ENCODE measurements around the gene GZMB. TPM values are rescaled to one million over a fixed set of nuclear protein-coding genes. Genes with fewer than 3 reads are reported as not detected.

The GZMB gene
- total RNA-seq (2016; rRNA removed; fragmentation: Illumina TruSeq; extraction: Trizol) = not detected in 2 replicates
- not detected in 2 replicates for total RNA-seq (2016; cell fraction: cytosol; rRNA removed; fragmentation: Illumina TruSeq; extraction: Trizol; ENCODE audit: low read depth)
- not detected in 2 replicates for total RNA-seq (2016; cell fraction: insoluble cytoplasmic fraction; rRNA removed; fragmentation: Illumina TruSeq; extraction: Trizol)
- not detected in 2 replicates for total RNA-seq (2016; cell fraction: membrane; rRNA removed; fragmentation: Illumina TruSeq; extraction: Trizol)
- not detected in 2 replicates for total RNA-seq (2016; cell fraction: nucleus; rRNA removed; fragmentation: Illumina TruSeq; extraction: Trizol)
- polyA plus RNA-seq (2011; rRNA removed) = 0.10 and 0.12 TPM in 2 replicates
- 0.07 and 0.13 TPM in 2 replicates for polyA plus RNA-seq (2011; cell fraction: cytosol; rRNA removed)
- not detected in 2 replicates for polyA plus RNA-seq (2011; cell fraction: nucleus; rRNA removed)
- polyA plus RNA-seq (2012) = not detected in 2 replicates
- not detected in 2 replicates for polyA plus RNA-seq (2016; cell fraction: cytosol; fragmentation: Illumina TruSeq; extraction: Trizol; ENCODE audit: low read depth)
- not detected in 2 replicates for polyA plus RNA-seq (2016; cell fraction: insoluble cytoplasmic fraction; fragmentation: Illumina TruSeq; extraction: Trizol; ENCODE audit: low read depth)
- not detected in 2 replicates for polyA plus RNA-seq (2016; cell fraction: membrane; fragmentation: Illumina TruSeq; extraction: Trizol; ENCODE audit: low read depth)
- polyA plus RNA-seq (2016; cell fraction: nucleus; fragmentation: Illumina TruSeq; extraction: Trizol; ENCODE audit: insufficient read depth, low read depth) = not detected in 2 replicates
- not detected in 2 replicates for polyA minus RNA-seq (2011; rRNA and poly(A)+ RNA removed; ENCODE audit: low replicate concordance)
- polyA minus RNA-seq (2011; cell fraction: cytosol; rRNA and poly(A)+ RNA removed) = not detected in 2 replicates
- polyA minus RNA-seq (2011; cell fraction: nucleus; rRNA and poly(A)+ RNA removed) = not detected in 2 replicates
- not detected for Bru-seq, nascent RNA
- not detected for BruChase-seq, experiment 1, labeled RNA remaining after a 6-hour chase
- BruChase-seq, experiment 2, labeled RNA remaining after a 2-hour chase = not detected
- long read RNA-seq, experiment 1 = 0 reads
- long read RNA-seq, experiment 2 = 0 reads

GRCh38 chr14:24634158-24634557 is at the start of gene GZMB:
Gene GZMB, minus strand, starts transcription at chr14:24634190. Its CDS starts 30 bp downstream, at chr14:24634160.
- TF ChIP-seq CREB1 (IDR thresholded peaks at IDR 0.05) (peak; percentile 83), CREB1 (CRISPR knock-in tag; IDR thresholded peaks at IDR 0.05) (no peak), HNRNPH1 (optimal IDR thresholded peaks at IDR 0.05; ENCODE audit: low read depth, low read length) (no peak)
- no peak for DNase-seq (ENCODE audit: low spot score)
- FAIRE-seq = no peak
- Histone ChIP-seq H2AFZ (ENCODE audit: low read length) (no peak within 1 kb of the TSS), H4K20me1 (ENCODE audit: insufficient read depth, low read length) (no peaks in the 10 kb centered on the region), H3K4me3 (replicated peaks in 1 of 3; ENCODE audit: insufficient read depth in 1 of 3, low read depth in 2 of 3, low read length in 3 of 3) (no peak within 1 kb of the TSS), H3K4me1 (ENCODE audit: insufficient read depth, low read length) (no peaks in the 10 kb centered on the region), H3K27ac (ENCODE audit: extremely low read length, insufficient read depth, low read length) (no peak within 1 kb of the TSS), H3K4me2 (ENCODE audit: low read depth, low read length) (no peak within 1 kb of the TSS), H3K36me3 (replicated peaks in 1 of 2; ENCODE audit: control insufficient read depth in 1 of 2, insufficient read depth in 2 of 2, low read length in 2 of 2) (no peaks in the 10 kb centered on the region), H3K27me3 (ENCODE audit: control insufficient read depth in 1 of 2, insufficient read depth in 2 of 2, low read length in 2 of 2) (no peaks in the 10 kb centered on the region), H3K9me3 (ENCODE audit: low read length) (no peaks in the 10 kb centered on the region), H3K79me2 (ENCODE audit: insufficient read depth, low read length) (no peaks in the 10 kb centered on the region), H3K9ac (ENCODE audit: insufficient read depth, low read depth, low read length) (no peak within 1 kb of the TSS)
- BruUV-seq (replicated peaks) = no TSS peak
- in situ Hi-C loops (cut with HindIII; ENCODE audit: extremely low pct_ligation_motif_present, low pct_unique_long_range_greater_than_20kb) = no loop called here
- 0% methylated on average over 2 of the region's 2 CpGs for WGBS (ENCODE audit: low lambda C conversion rate)
- intact Hi-C loops (cut with micrococcal nuclease; ENCODE audit: unreplicated experiment) = loop anchor here (1.0 kb wide), 1 partner anchor 45 kb away; no protein-coding TSS in a partner anchor
- CTCF ChIA-PET (ENCODE audit: low intra/inter-chr PET ratio, low total read pairs) = no interaction called here
- no peak for ATAC-seq
- POLR2A ChIA-PET = no interaction called here

GRCh38 chr14:24681056-24681455 is 47.1 kb upstream of the GZMB start:
- no peak overlapping the region for H3K27ac ChIP-seq (ENCODE audit: extremely low read length, insufficient read depth, low read length)
- 0% methylated on average over 1 of the region's 1 CpG for WGBS (ENCODE audit: low lambda C conversion rate)
- FAIRE-seq = no peak
- no peak overlapping the region for H2AFZ ChIP-seq (ENCODE audit: low read length)
- no peak overlapping the region for H3K4me3 ChIP-seq (replicated peaks in 1 of 3; ENCODE audit: insufficient read depth in 1 of 3, low read depth in 2 of 3, low read length in 3 of 3)
- ChIA-PET CTCF (ENCODE audit: low intra/inter-chr PET ratio, low total read pairs) (no interaction called here), POLR2A (no interaction called here)
- no peaks in the 10 kb centered on the region for H3K9me3 ChIP-seq (ENCODE audit: low read length)
- peaks cover 0 to 9% of the 10 kb centered on the region in 2 experiments for H3K27me3 ChIP-seq (ENCODE audit: control insufficient read depth in 1 of 2, insufficient read depth in 2 of 2, low read length in 2 of 2)
- ATAC-seq = no peak
- intact Hi-C loops (cut with micrococcal nuclease; ENCODE audit: unreplicated experiment) = no loop called here
- H4K20me1 ChIP-seq (ENCODE audit: insufficient read depth, low read length) = no peaks in the 10 kb centered on the region
- peaks cover 6% of the 10 kb centered on the region for H3K4me1 ChIP-seq (ENCODE audit: insufficient read depth, low read length)
- BruUV-seq (replicated peaks) = no TSS peak
- in situ Hi-C loops (cut with HindIII; ENCODE audit: extremely low pct_ligation_motif_present, low pct_unique_long_range_greater_than_20kb) = no loop called here
- no peaks in the 10 kb centered on the region for H3K36me3 ChIP-seq (replicated peaks in 1 of 2; ENCODE audit: control insufficient read depth in 1 of 2, insufficient read depth in 2 of 2, low read length in 2 of 2)
- no peaks in the 10 kb centered on the region for H3K79me2 ChIP-seq (ENCODE audit: insufficient read depth, low read length)
- H3K4me2 ChIP-seq (ENCODE audit: low read depth, low read length) = no peak overlapping the region
- no peak for DNase-seq (ENCODE audit: low spot score)
- no peak overlapping the region for H3K9ac ChIP-seq (ENCODE audit: insufficient read depth, low read depth, low read length)
- TF ChIP-seq SNAI1 (CRISPR knock-in tag; IDR thresholded peaks at IDR 0.05; ENCODE audit: borderline replicate concordance) = no peak
- TF ChIP-seq MBNL3 (CRISPR knock-in tag; conservative IDR thresholded peaks at IDR 0.05) = no peak
- TF ChIP-seq THAP9 (CRISPR knock-in tag; IDR thresholded peaks at IDR 0.05; ENCODE audit: borderline replicate concordance) = no peak
- TF ChIP-seq SNAPC5 (CRISPR knock-in tag; IDR thresholded peaks at IDR 0.05; ENCODE audit: borderline replicate concordance) = no peak
- no peak for TF ChIP-seq FOXA1 (IDR thresholded peaks at IDR 0.05)
- no peak for TF ChIP-seq FOXA1 (CRISPR knock-in tag; IDR thresholded peaks at IDR 0.05)
- no peak for TF ChIP-seq RFXAP (CRISPR knock-in tag; IDR thresholded peaks at IDR 0.05; ENCODE audit: borderline replicate concordance)
- no peak for TF ChIP-seq MIER3 (CRISPR knock-in tag; IDR thresholded peaks at IDR 0.05; ENCODE audit: borderline replicate concordance)
